ENCODE results near the gene CTNNA3. TPM values are rescaled to one million over a fixed set of nuclear protein-coding genes. Genes with fewer than 3 reads are reported as not detected.

CTNNA3 gene
- total and polyA plus RNA-seq, 12 donors, result 0.03 to 14.4 (median 0.47) TPM; not detected in 1

DNA sequence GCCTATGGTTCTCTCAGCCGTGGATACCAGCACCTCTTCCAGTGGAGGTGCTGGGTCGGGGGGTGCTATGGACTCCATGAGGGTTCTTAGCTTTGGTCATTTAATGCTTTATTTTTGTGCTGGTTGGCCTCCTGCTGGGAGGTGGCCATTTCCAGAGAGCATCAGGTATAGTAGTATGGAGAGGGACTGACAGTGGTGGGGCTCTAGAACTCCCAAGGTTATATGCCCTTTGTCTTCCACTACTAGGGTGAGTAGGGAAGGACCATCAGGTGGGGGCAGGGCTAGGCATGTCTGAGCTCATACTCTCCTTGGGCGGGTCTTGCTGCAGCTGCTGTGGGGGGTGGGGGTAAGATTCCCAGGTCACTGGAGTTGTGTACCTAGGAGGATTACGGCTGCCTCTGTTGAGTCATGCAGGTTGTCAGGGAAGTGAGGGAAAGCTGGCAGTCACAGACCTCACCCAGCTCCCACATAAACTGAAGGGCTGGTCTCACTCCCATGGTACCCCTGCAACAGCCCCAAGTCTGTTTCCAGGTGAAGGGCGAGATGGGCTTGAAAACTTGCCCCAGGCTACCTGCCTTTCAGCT is 1533.3 kb downstream of the CTNNA3 start:
- 79 to 92% (median 82%) methylated on average over 2 to 5 of the region's 5 CpGs for WGBS, 4 donors
- no peak overlapping the region for H3K27ac ChIP-seq
- no peaks in the 10 kb centered on the region for H3K9me3 ChIP-seq (replicated peaks in 1 of 3)
- H3K36me3 ChIP-seq (replicated peaks in 1 of 2), result no peaks in the 10 kb centered on the region
- no peak for DNase-seq
- intact Hi-C loops (cut with DNase I), result no loop called here
- H3K4me1 ChIP-seq (replicated peaks in 1 of 2), result no peaks in the 10 kb centered on the region
- TF ChIP-seq, protein P1, sequence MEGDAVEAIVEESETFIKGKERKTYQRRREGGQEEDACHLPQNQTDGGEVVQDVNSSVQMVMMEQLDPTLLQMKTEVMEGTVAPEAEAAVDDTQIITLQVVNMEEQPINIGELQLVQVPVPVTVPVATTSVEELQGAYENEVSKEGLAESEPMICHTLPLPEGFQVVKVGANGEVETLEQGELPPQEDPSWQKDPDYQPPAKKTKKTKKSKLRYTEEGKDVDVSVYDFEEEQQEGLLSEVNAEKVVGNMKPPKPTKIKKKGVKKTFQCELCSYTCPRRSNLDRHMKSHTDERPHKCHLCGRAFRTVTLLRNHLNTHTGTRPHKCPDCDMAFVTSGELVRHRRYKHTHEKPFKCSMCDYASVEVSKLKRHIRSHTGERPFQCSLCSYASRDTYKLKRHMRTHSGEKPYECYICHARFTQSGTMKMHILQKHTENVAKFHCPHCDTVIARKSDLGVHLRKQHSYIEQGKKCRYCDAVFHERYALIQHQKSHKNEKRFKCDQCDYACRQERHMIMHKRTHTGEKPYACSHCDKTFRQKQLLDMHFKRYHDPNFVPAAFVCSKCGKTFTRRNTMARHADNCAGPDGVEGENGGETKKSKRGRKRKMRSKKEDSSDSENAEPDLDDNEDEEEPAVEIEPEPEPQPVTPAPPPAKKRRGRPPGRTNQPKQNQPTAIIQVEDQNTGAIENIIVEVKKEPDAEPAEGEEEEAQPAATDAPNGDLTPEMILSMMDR (IDR thresholded peaks at IDR 0.05), result no peak
- no peak for TF ChIP-seq POLR2A (IDR thresholded peaks at IDR 0.05)
- no peaks in the 10 kb centered on the region for H3K27me3 ChIP-seq
- no peak overlapping the region for H3K4me3 ChIP-seq

DNA sequence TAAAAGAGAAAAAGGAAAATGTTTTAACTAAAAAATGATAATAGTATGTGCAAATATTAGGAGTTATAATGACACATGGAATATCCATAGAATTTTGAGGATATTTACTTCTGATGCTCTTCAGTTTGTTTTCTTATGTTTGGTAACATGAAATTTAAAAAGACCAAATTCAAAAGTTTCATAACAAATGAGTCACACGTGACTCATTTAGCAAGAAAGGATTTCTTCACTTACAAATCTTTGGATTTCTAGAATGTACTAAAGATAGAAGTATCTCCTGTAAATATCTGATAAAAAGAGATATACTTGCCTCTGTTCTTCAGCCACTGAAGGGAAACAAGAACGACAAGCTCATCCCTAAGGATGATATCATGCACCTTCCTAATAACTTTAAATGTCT is 1544.6 kb downstream of the CTNNA3 start:
- Histone ChIP-seq H3K27me3 (no peaks in the 10 kb centered on the region), H3K27ac (no peak overlapping the region), H3K4me3 (no peak overlapping the region), H3K36me3 (replicated peaks in 1 of 2) (no peaks in the 10 kb centered on the region), H3K4me1 (replicated peaks in 1 of 2) (no peaks in the 10 kb centered on the region), H3K9me3 (replicated peaks in 1 of 3) (peaks cover 0 to 8% (median 0%) of the 10 kb centered on the region in 3 donors)
- TF ChIP-seq POLR2A (IDR thresholded peaks at IDR 0.05), result no peak
- TF ChIP-seq, protein P1 (IDR thresholded peaks at IDR 0.05), result no peak
- 33 to 35% (median 34%) methylated on average over 2 of the region's 2 CpGs for WGBS, 4 donors
- no peak for DNase-seq
- intact Hi-C loops (cut with DNase I), result no loop called here

DNA sequence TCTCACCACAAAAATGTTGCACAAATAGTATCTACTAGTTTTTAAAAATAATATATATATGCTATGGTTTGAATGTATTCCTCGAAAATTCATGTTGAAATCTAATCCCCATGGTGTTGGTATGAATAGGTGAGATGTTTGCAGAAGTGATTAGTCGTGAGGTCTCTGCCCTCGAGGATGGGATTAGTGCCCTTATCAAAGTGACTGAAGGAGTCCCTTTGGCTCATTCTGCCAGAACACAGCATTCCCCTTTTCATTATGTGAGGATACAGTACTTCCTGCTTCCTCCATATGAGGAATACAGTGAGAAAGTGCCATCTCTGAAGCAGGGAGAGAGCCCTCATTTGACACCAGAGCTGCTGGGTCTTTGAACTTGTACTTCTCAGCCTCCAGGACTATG is 1547.7 kb downstream of the CTNNA3 start:
- intact Hi-C loops (cut with DNase I), result no loop called here
- Histone ChIP-seq H3K4me1 (replicated peaks in 1 of 2) (no peaks in the 10 kb centered on the region), H3K36me3 (replicated peaks in 1 of 2) (no peaks in the 10 kb centered on the region), H3K9me3 (replicated peaks in 1 of 3) (peaks cover 0 to 8% (median 0%) of the 10 kb centered on the region in 3 donors), H3K4me3 (no peak overlapping the region), H3K27me3 (no peaks in the 10 kb centered on the region), H3K27ac (no peak overlapping the region)
- WGBS, 4 donors, result 71 to 78% (median 72%) methylated on average over 3 of the region's 3 CpGs
- TF ChIP-seq POLR2A (IDR thresholded peaks at IDR 0.05), result no peak
- TF ChIP-seq, protein P1 (IDR thresholded peaks at IDR 0.05), result no peak
- no peak for DNase-seq

DNA sequence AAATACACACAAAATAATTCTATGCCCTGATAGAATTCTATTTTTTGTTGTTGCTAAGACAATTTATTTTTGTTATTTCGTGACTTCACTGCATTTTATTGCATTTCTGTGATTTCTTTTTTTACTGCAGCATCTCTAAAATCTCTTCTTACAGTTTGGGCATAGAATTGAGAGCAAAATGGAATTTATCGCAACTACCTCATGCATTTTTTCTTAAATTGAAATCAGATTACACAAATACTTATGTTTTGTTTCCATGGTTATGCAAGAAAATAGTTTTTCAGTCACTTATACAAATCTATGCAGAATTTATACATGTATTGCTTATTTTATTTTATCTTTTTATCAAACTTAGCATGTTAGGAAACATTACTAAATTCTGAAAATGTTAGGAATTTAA is 1552.0 kb downstream of the CTNNA3 start:
- Histone ChIP-seq H3K9me3 (replicated peaks in 1 of 3) (no peaks in the 10 kb centered on the region), H3K27ac (no peak overlapping the region), H3K4me1 (replicated peaks in 1 of 2) (no peaks in the 10 kb centered on the region), H3K4me3 (no peak overlapping the region), H3K36me3 (replicated peaks in 1 of 2) (no peaks in the 10 kb centered on the region), H3K27me3 (no peaks in the 10 kb centered on the region)
- TF ChIP-seq POLR2A (IDR thresholded peaks at IDR 0.05), result no peak
- TF ChIP-seq, protein P1 (IDR thresholded peaks at IDR 0.05), result no peak
- intact Hi-C loops (cut with DNase I), result no loop called here
- no peak for DNase-seq
- WGBS, 4 donors, result 66 to 75% (median 72%) methylated on average over 2 of the region's 2 CpGs
